GM18951 (cell line): ENCODE measurements around the gene STK11IP.
A peak's percentile ranks its signal among the peaks of the same experiment; 100 is the strongest.
"Not testable (repeated sequence)": the region's sequence is repeated elsewhere in the genome, so short reads cannot be mapped to it uniquely, and the experiment has no call there.

Experiments used
- POLR2A ChIP-seq: IDR thresholded peaks from 4 replicates; pipeline ENCODE4 v1.6.1; 2011; ENCODE audit warnings: mild to moderate bottlenecking; ENCODE audit not compliant: insufficient read length, insufficient read depth; ENCODE audit errors: extremely low read depth
- in situ Hi-C: fragments of 300-500 bp; cut with MboI; formaldehyde crosslinking; loops from one replicate; pipeline ENCODE4 v1.12.0; 2022; ENCODE audit warnings: low sequenced_read_pairs, mixed read lengths, inconsistent platforms; ENCODE audit not compliant: unreplicated experiment

Gene STK11IP

GRCh38 chr2:219642465-219643083 lies 44.9 kb downstream of the STK11IP start:
- in situ Hi-C loops, result no loop called here
- TF ChIP-seq POLR2A, result peak; percentile 41

DNA sequence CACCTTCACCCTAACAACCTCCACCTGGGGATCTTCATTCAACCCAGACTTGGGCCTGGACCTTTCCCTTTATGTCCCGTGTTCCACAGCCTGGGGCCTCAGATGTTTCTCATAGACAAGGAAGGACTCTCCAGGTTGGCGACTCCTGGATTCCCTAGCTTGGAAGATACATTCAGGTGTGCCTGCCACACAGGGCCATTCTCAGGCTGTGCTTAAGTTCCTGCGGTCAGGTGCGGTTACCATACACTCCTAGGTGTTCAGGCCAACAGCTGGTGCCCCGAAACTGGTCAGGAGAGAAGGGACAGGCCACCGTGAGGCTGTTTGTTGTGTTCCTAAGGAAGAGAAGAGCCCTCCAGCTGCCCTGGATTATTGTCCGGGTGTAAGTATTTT lies 45.4 kb downstream of the STK11IP start:
- in situ Hi-C loops, result no loop called here
- TF ChIP-seq POLR2A, result no peak

DNA sequence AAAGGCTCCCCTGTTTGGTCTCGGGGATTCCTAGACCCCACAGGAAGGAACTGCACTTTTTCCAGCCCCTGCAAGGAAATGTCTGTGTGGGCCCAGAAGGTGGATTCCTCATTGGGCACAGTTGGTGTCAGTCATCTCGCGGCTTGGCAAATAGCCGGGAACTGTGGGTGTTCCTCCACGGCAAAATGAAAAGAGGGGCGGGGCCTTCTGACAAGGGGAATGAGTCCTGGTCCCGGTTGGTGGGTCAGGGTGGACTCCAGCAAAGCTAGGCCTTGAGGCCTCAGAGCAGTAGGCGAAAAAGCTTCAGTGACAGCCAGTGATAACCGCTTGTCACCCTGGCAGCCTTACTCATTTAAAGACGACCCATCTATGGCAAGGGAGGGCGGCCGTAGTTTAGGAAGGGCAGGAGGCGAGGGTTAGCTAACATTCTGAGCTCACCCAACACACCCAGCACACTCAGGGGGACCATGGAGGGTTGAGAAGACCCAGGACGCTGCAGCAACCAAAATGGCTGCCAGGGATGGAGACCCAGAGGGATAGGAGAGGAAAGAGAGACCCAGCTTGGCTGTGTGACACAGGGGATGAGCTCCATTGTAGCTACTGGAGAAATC lies 46.2 kb downstream of the STK11IP start:
- in situ Hi-C loops, result no loop called here
- no peak for TF ChIP-seq POLR2A

DNA sequence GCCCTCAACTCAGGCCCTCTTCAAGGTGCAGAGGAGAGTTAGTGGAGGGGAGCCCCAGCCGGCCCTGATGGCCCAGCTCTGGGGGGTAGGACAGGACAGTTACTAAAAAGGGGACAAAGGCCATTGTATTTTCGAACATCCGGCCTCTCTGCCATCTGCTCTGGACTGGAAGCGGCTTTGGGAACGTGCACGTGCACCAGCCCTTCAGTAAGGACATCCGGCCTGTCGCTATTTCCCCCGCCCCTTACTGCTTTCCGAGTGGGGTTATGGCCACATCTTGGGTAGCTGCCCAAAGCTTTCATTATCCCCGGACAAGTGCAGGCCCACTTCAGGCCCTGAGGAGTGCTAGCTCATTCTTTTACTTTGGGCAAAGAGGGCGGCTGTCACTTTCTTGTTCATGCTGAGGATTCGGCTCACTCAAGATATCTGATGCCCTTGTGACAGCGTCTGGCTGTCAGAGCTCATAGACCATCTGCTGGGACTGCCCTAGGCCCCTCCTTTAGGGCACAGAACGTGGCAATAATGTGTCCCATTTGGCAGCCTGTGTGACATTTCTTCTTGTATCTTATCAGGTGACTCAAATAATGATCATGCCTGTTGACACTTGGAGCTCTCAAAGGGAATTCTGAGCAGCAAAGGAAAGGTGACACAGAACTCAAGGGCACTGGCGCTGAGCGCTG lies 47.3 kb downstream of the STK11IP start:
- in situ Hi-C loops, result no loop called here

DNA sequence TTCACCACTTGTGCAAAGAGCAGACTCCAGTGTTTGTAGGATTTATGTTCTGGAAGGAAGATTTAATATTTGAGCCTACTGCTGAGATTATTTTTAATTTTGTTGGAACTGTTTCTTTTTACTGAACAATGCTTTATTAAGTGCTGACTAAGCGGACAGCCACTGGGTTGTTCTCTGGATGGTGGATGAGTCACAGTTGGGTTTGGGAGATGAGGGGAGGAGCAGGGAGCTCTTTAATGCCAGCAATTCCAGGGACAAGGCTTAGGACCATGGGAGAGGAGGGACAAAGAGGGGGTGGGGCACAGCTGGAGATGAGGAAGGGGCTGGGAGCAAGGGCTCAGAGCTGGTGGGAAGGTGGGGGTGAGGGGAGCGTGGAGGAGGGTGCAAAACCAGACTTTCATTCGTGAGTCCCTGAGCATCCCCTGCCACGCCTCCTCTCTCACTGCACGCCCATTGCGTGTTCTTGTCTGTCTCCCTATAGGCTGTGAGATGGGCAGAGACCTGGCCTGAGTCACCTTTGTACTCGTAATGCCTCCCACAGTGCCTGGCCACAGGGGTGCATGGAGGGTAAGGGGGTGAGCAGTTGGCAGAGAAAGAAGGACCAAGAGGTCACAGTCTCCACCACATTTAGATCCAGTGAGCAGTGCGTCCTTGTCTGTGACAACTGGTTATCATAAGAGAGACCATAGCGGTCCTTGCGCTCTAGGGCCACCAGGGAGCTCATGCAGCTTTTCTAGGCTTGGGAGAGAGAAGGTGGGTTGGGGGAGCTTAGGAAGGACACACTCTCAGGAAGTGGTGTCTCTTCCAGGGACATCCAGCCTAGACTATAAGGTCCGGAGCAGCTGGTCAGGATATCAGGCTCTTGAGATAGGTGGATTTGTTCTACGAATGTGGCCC lies 48.2 kb downstream of the STK11IP start:
- in situ Hi-C loops, result no loop called here
- no peak for TF ChIP-seq POLR2A

More for the DNA sequence above, 47.3 kb downstream of the STK11IP start:
- TF ChIP-seq POLR2A, result no peak

DNA sequence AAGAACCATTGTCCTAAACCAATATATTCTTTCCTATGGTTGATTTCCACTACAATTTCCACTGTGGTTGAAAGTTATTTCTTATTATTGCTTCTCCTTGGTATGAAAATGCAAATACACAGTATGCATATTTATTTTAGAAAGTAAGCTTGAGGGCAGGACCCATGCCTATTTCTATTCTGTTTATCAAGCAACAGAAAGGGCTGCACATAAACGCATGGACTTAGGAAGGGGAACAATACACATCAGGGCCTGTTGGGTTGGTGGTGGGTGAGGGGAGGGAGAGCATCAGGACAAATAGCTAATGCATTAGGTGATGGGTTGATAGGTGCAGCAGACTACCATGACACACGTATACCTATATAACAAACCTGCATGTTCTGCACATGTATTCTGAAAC lies 50.5 kb downstream of the STK11IP start:
- in situ Hi-C loops, result no loop called here
- TF ChIP-seq POLR2A, result no peak

GRCh38 chr2:219648963-219649362 lies 51.3 kb downstream of the STK11IP start:
- in situ Hi-C loops, result no loop called here
- no peak for TF ChIP-seq POLR2A

- TF ChIP-seq POLR2A, result no peak
- in situ Hi-C loops, result no loop called here
Measured at GRCh38 chr2:219650426-219651248, 53.0 kb downstream of the STK11IP start.

GRCh38 chr2:219651656-219652055 lies 54.0 kb downstream of the STK11IP start:
- in situ Hi-C loops, result not testable (repeated sequence)

GRCh38 chr2:219656526-219656925 lies 58.9 kb downstream of the STK11IP start:
- in situ Hi-C loops, result no loop called here
- TF ChIP-seq POLR2A, result no peak

- in situ Hi-C loops, result no loop called here
- TF ChIP-seq POLR2A, result no peak
Measured at GRCh38 chr2:219658196-219658846, 60.7 kb downstream of the STK11IP start.

GRCh38 chr2:219658874-219659273 lies 61.2 kb downstream of the STK11IP start:
- TF ChIP-seq POLR2A, result no peak
- in situ Hi-C loops, result no loop called here
